T-helper 2 cell treated with Interferon-gamma antibody and Interleukin-4, amounts not matched to agents 5 μg/mL and 100 μg/mL, for 36 hours (primary cell): ENCODE data around the gene HPGDS.
"Not testable (repeated sequence)": the region's sequence is repeated elsewhere in the genome, so short reads cannot be mapped to it uniquely, and the experiment has no call there.

Experiments
- DNase-seq: peaks from one replicate; pipeline ENCODE4 v3.0.0; 2021; ENCODE audit warnings: low spot score
- H3K27ac Mint-ChIP-seq: one replicate; pipeline ENCODE4 v1.8.0; 2021; ENCODE audit warnings: mild to moderate bottlenecking, mixed read lengths
- H3K27me3 Mint-ChIP-seq: one replicate; pipeline ENCODE4 v1.8.0; 2021; ENCODE audit warnings: low read depth, mixed read lengths
- H3K36me3 Mint-ChIP-seq: one replicate; pipeline ENCODE4 v1.8.0; 2021; ENCODE audit warnings: low read depth, mixed read lengths
- H3K4me1 Mint-ChIP-seq: one replicate; pipeline ENCODE4 v1.8.0; 2021; ENCODE audit warnings: low read depth, mixed read lengths
- H3K4me3 Mint-ChIP-seq: one replicate; pipeline ENCODE4 v1.8.0; 2022; ENCODE audit warnings: mild to moderate bottlenecking, moderate library complexity, mixed read lengths
- H3K9me3 Mint-ChIP-seq: one replicate; pipeline ENCODE4 v1.8.0; 2021; ENCODE audit warnings: mixed read lengths

Gene HPGDS

DNA sequence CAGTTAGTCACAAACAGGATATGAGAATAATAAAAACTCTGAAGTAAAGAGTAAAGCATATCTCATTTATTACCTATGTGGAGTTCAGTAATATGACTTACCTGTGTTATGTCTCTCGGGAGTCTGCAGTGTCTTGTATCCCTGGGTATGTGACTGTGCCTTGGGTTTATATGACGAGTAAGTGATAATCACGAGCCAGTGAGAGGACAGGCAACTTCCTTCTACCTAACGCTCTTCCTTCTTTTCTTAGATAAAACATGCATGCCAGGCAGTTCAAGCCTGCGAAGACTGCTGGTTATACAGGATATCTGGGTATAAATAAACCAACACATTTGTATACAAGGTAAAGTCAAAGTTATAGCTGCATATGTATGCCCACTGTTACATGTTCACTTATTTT is at the start of gene HPGDS:
HPGDS (minus strand) TSS at position 143 of the 400 bp plus-strand sequence. CDS start 8,207 bp downstream, outside the sequence.
- H3K4me1 Mint-ChIP-seq: peaks cover 59% of the 10 kb centered on the region
- H3K9me3 Mint-ChIP-seq: no peaks in the 10 kb centered on the region
- peak within 1 kb of the TSS; percentile 70 for H3K4me3 Mint-ChIP-seq
- DNase-seq: no peak
- peaks cover 4% of the 10 kb centered on the region for H3K36me3 Mint-ChIP-seq
- H3K27me3 Mint-ChIP-seq: no peaks in the 10 kb centered on the region
- peak within 1 kb of the TSS; percentile 70 for H3K27ac Mint-ChIP-seq

DNA sequence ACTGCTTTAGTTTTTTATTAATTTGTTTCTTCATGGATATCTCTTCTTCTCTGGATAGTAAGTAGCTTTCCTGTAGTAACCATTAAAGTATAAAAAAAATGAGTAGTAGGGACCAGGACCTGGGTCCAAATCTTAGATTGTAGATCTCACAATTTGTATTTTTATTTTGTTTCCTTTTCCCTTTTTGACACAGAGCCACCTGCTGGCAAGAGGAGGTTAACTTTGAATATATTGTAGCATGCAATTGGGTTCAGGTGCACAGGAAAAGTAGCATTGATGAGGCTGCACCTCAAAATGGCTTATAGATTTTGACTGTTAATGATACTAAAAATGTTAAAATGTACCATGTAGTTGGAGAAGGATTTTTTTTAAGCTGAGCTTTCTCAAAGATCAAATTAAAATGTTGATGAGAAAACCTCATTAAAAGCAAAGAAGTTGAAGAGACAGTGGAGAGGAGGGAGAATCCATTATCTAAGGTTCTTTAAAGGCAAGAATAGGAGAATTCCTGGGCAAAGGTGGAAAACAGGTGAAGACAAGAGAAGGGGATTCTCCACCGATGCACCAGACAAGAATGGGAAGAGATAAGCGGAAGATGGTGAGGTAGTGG is 48.3 kb upstream of the HPGDS start:
- H3K36me3 Mint-ChIP-seq: no peaks in the 10 kb centered on the region
- no peak for DNase-seq
- no peak overlapping the region for H3K27ac Mint-ChIP-seq
- H3K9me3 Mint-ChIP-seq: no peaks in the 10 kb centered on the region
- H3K27me3 Mint-ChIP-seq: peaks cover 10% of the 10 kb centered on the region
- H3K4me3 Mint-ChIP-seq: no peak overlapping the region
- peaks cover 4% of the 10 kb centered on the region for H3K4me1 Mint-ChIP-seq

DNA sequence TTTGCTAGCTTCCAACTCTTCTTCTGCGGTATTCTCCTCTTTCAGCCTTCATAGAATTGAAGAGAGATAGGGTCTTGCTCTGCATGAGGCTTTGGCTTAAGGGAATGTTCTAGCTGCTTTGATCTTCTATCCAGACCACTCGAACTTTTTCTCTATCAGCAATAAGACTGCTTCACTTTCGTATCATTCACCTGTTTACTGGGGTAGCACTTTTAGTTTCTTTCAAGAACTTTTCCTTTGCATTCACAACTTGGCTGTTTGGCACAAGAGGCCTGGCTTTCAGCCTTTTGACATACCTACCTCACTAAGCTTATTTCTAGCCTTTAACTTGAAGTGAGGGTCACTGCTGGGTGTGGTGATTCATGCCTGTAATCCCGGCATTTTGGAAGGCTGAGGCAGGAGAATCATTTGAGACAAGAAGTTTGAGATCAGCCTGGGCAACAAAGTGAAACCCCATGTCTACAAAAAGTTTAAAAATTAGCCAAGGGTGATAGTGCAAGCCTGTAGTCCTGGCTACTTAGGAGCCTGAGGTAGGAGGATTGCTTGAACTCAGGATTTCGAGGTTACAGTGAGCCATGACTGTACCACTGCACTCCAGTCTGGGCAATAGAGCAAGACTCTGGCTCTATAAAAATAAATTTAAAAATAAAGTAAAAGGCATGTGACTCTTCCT is 47.1 kb upstream of the HPGDS start:
- no peak overlapping the region for H3K27ac Mint-ChIP-seq
- peaks cover 6% of the 10 kb centered on the region for H3K27me3 Mint-ChIP-seq
- no peak for DNase-seq
- H3K4me3 Mint-ChIP-seq: no peak overlapping the region
- no peaks in the 10 kb centered on the region for H3K9me3 Mint-ChIP-seq
- no peaks in the 10 kb centered on the region for H3K36me3 Mint-ChIP-seq
- no peaks in the 10 kb centered on the region for H3K4me1 Mint-ChIP-seq

DNA sequence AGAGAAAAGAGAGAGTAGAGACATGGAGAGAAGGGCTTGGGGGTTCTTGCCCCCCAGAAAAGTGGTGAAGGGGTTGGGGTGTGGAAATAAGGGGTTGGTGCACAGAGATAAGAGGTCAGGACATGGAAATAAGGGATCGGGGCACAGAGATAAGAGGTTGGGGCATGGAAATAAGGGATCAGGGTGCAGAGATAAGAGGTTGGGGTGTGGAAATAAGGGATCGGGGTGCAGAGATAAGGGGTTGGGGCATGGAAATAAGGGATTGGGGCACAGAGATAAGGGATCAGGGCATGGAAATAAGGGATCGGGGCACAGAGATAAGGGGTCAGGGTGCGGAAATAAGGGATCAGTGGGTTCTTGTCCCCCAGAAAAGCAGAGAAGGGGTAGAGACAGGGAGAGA is 45.3 kb upstream of the HPGDS start:
- not testable (repeated sequence) for DNase-seq, H3K27me3 Mint-ChIP-seq, H3K4me1 Mint-ChIP-seq, H3K9me3 Mint-ChIP-seq, H3K27ac Mint-ChIP-seq, H3K36me3 Mint-ChIP-seq, H3K4me3 Mint-ChIP-seq

DNA sequence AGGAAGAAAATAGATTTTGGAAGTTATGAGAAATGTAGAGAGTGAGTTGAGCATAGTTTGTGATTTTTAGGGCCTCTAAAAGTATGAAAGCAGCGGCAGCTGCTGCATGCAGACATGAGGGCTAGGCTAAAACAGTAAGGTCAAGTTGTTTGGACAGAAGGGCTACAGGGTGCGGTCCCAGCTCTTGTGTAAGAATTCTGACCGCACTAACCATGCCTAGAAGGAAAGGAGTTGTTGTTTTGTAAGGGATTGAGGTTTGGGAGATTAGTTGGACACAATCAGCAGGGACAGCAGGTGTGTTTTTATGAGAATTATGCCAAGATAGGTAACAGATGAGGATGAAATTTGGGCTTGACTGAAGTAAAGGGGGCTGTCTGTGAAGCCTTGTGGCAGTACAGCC is 42.8 kb upstream of the HPGDS start:
- not testable (repeated sequence) for H3K27me3 Mint-ChIP-seq, H3K4me3 Mint-ChIP-seq

DNA sequence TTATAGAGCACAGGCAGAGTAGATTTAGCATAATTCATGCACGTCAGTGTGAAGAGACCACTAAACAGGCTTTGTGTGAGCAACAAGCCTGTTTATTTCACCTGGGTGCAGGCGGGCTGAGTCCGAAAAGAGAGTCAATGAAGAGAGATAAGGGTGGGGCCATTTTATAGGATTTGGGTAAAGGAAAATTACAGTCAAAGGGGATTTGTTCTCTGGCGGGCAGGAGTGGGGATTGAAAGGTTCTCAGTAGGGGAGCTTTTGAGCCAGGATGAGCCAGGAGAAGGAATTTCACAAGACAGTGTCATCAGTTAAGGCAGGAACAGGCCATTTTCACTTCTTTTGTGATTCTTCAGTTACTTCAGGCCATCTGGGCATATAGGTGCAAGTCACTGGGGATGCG is 40.3 kb upstream of the HPGDS start:
- peaks cover 21% of the 10 kb centered on the region for H3K27me3 Mint-ChIP-seq
- H3K27ac Mint-ChIP-seq: not testable (repeated sequence)

More for the DNA sequence above, 42.8 kb upstream of the HPGDS start:
- H3K27ac Mint-ChIP-seq, H3K9me3 Mint-ChIP-seq, DNase-seq, H3K4me1 Mint-ChIP-seq, H3K36me3 Mint-ChIP-seq: not testable (repeated sequence)

DNA sequence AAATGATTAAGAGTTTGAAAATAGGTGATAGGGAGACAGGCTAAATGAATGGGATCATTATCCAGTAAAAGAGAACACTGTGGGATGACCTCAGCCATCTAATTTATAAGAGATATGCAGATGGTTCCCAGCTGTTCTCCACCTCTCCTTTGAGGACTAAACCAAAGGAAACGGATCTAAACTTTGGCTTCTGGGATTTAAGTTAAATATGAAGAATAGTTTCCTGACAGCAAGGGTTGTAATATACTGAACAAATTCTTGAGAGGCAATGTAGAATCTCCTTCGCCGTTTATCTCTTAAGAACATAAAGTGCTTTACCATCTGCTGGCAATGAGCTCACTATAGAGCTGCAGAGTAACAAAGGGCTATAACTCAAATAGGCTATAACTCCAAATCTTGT is 35.4 kb upstream of the HPGDS start:
- H3K4me3 Mint-ChIP-seq: no peak overlapping the region
- H3K4me1 Mint-ChIP-seq: no peaks in the 10 kb centered on the region
- H3K27me3 Mint-ChIP-seq: peaks cover 31% of the 10 kb centered on the region
- no peaks in the 10 kb centered on the region for H3K9me3 Mint-ChIP-seq
- no peaks in the 10 kb centered on the region for H3K36me3 Mint-ChIP-seq
- H3K27ac Mint-ChIP-seq: no peak overlapping the region
- DNase-seq: no peak

More for the DNA sequence above, 40.3 kb upstream of the HPGDS start:
- not testable (repeated sequence) for H3K4me1 Mint-ChIP-seq, H3K4me3 Mint-ChIP-seq, DNase-seq, H3K9me3 Mint-ChIP-seq, H3K36me3 Mint-ChIP-seq

DNA sequence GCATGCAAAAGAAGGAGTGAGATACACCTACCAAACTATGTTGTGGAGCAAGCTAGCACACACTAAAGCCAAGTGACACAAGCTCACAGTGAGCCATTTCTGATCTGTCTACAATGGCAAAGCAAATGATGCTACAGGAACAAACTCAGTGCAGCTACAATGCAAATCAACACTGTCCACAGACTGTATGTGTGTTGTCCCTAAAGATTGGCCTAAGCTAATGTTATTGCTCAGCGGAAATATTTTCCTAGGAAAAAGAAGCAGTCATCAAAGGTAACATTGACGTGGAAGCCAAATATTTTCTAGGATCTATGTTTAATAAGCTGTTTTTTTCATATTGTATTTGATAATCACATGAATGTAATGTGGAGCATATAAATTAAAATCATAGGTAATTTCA is 34.7 kb upstream of the HPGDS start:
- no peak overlapping the region for H3K27ac Mint-ChIP-seq

DNA sequence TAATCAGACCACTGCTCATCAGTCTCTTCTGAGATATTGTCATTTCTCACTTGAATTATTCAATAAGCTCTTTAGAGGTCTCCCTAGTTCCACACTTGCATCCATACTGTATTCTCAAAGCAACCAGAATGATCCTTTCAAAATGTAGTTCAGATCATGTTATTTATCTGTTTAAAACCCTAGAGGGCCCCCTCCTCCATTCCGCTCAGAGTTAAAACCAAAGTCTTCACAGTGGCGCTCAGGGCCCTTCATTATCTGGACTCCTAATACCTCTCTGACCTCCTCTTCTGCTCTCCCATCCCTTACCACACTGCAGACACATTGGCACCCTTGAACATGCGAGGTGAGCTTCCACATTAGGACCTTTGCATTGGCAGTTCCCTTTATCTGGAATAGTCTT is 32.7 kb upstream of the HPGDS start:
- H3K27me3 Mint-ChIP-seq: peaks cover 27% of the 10 kb centered on the region
- no peak for DNase-seq
- H3K9me3 Mint-ChIP-seq: no peaks in the 10 kb centered on the region
- H3K36me3 Mint-ChIP-seq: no peaks in the 10 kb centered on the region
- H3K27ac Mint-ChIP-seq: no peak overlapping the region
- no peak overlapping the region for H3K4me3 Mint-ChIP-seq
- H3K4me1 Mint-ChIP-seq: no peaks in the 10 kb centered on the region

More for the DNA sequence above, 34.7 kb upstream of the HPGDS start:
- H3K4me1 Mint-ChIP-seq: no peaks in the 10 kb centered on the region
- no peak for DNase-seq
- peaks cover 31% of the 10 kb centered on the region for H3K27me3 Mint-ChIP-seq
- no peak overlapping the region for H3K4me3 Mint-ChIP-seq
- no peaks in the 10 kb centered on the region for H3K36me3 Mint-ChIP-seq
- H3K9me3 Mint-ChIP-seq: no peaks in the 10 kb centered on the region

DNA sequence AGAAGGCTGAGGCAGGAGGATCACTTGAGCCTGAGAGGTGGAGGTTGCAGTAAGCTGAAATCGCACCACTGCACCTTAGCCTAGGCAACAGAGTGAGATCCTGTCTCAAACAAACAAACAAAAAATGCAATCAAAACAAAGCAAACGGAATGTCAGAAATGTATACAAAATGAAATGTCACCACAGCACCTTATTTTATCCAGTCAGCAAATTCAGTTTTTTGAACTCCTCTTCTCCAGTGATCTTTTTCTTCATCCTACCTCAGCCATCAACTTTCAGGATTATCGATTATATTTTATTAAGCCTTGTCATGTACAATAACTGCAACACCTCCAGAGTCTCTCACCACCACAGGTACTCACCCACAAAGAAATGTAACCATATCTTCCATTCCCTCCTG is 31.1 kb upstream of the HPGDS start:
- no peaks in the 10 kb centered on the region for H3K4me1 Mint-ChIP-seq
- no peak overlapping the region for H3K27ac Mint-ChIP-seq
- H3K9me3 Mint-ChIP-seq: no peaks in the 10 kb centered on the region
- H3K36me3 Mint-ChIP-seq: no peaks in the 10 kb centered on the region
- H3K4me3 Mint-ChIP-seq: no peak overlapping the region
- peaks cover 18% of the 10 kb centered on the region for H3K27me3 Mint-ChIP-seq
- no peak for DNase-seq

DNA sequence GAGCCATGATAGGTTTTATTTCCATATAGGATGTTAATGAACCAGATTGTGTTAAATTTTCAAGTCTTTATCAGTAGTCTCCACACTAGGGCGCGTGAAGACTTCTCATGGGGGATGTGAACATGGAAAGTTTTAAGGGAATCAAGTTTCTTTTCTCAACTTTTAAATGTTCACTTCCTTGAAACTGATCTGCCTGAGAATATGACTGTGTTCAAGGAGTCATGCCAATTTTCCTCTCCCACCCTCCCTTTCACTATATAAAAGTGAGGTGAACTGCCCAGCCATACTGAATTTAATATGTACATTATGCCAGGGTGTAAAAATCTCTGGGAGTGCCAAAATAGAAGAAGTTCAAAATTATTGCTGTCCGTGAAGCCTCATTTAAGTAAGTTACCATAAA is 30.4 kb upstream of the HPGDS start:
- H3K4me3 Mint-ChIP-seq: no peak overlapping the region
- H3K9me3 Mint-ChIP-seq: no peaks in the 10 kb centered on the region
- DNase-seq: no peak
- H3K36me3 Mint-ChIP-seq: no peaks in the 10 kb centered on the region
- no peak overlapping the region for H3K27ac Mint-ChIP-seq
- H3K27me3 Mint-ChIP-seq: peaks cover 20% of the 10 kb centered on the region
- H3K4me1 Mint-ChIP-seq: no peaks in the 10 kb centered on the region

DNA sequence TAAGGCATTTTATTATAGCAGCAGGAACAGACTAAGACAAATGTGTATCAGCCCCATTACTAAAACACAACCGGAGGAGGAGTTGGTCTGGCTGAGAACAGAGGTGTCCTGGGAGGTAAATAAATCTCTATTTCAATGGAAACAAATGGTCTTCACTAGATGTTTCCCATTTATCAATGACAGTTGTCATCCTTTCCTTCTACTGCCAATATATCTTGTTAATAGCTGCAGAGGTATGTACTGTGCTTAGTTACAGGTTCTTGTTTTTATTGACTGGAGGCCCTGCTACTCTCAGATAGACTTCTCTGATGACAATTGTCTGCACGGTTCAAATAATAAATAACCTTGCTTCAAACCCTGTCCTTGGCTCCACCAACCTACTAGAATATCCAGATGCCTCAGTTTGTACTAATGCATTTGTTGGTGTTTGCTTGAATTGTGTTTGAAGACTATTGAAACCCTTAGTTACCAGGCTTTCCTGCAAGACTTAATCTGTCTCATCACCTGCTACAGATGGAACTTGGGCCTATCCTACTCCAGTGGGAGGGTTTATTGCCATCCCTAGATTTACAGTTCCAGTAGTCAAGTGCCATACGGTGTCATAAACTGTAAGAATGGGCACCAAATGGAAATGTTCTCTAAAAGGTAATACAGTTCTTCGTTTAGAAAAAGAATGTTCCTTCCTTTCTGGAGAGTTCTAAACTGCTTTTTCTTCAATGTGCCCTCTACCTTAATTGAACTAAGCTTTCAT is 29.8 kb upstream of the HPGDS start:
- Mint-ChIP-seq H3K9me3 (no peaks in the 10 kb centered on the region), H3K36me3 (no peaks in the 10 kb centered on the region), H3K4me3 (no peak overlapping the region), H3K27me3 (peaks cover 17% of the 10 kb centered on the region), H3K27ac (no peak overlapping the region), H3K4me1 (no peaks in the 10 kb centered on the region)
- DNase-seq: no peak

DNA sequence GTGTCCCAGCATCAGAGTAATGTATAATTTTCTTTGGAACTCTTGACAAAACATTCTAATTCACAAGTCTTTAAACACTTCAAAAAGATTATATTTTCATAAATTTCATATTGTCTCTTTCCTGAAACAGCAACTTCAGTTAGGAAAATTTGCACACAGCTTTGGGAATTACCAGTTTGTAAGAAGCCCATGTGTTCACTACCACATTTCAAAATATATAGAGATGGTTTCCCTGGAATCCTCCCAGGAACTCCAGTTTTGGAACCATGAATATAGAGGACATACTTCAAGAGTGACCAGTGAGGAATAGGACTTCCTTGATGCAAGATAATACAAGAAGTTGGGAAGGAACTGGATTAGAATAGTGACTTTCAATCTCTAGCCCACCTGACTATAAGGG is 28.7 kb upstream of the HPGDS start:
- no peaks in the 10 kb centered on the region for H3K4me1 Mint-ChIP-seq
- H3K4me3 Mint-ChIP-seq: no peak overlapping the region
- DNase-seq: no peak
- H3K36me3 Mint-ChIP-seq: no peaks in the 10 kb centered on the region
- H3K27ac Mint-ChIP-seq: no peak overlapping the region
- peaks cover 23% of the 10 kb centered on the region for H3K27me3 Mint-ChIP-seq
- no peaks in the 10 kb centered on the region for H3K9me3 Mint-ChIP-seq

DNA sequence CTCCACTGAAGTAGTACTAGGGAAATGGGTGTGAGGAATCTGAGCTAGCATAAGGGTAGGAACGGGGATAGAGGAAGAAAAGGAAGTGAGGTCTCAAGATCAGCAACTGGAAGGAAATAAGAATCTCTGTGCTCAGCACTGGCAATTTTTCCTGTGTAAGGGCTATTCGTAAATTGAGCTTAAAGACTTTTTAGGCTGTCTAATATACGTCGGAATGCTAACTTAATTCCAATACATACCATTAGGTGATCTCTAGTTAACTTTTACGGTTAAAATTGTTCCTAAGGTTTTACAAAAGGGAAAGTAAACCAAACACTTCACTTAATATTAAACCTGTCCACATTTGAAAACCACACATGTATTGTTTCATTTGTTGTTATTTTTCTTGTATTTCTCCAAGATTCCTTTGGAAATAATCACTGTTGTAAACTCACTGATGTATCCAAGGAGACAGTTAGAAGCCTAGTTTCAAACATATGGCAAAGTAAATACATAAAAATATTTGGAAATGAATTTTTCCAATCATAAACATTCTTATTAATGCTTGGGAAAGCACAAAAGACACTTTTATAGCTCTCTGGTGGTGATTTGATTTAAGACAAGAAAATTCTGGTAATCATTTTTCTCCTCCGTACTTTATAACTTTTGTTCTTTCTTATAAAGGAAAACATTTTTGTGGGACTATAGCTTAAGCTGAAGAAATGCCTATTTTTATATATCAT is 28.1 kb upstream of the HPGDS start:
- H3K9me3 Mint-ChIP-seq: no peaks in the 10 kb centered on the region
- H3K4me1 Mint-ChIP-seq: no peaks in the 10 kb centered on the region
- no peaks in the 10 kb centered on the region for H3K36me3 Mint-ChIP-seq
- H3K4me3 Mint-ChIP-seq: no peak overlapping the region
- peaks cover 28% of the 10 kb centered on the region for H3K27me3 Mint-ChIP-seq
- no peak for DNase-seq
- H3K27ac Mint-ChIP-seq: no peak overlapping the region
